ENCODE measurements around the gene XPO1. TPM values are rescaled to one million over a fixed set of nuclear protein-coding genes. Genes with fewer than 3 reads are reported as not detected.

XPO1 gene
- polyA plus RNA-seq, 3 donors: 19.0 to 36.4 (median 20.9) TPM

GRCh38 chr2:61538920-61539520 is 864 bp upstream of the XPO1 start:
- H3K27ac ChIP-seq (ENCODE audit: low read depth in 1 of 2, low read length in 2 of 2): peak overlapping the region; percentile 93 to 99
- H3K9me3 Mint-ChIP-seq: no peaks in the 10 kb centered on the region
- no peak for TF ChIP-seq CTCF (IDR thresholded peaks at IDR 0.05)
- H3K4me1 ChIP-seq (ENCODE audit: control insufficient read depth in 1 of 2, insufficient read depth in 2 of 2, low read length in 2 of 2): peaks cover 21 to 32% of the 10 kb centered on the region in 2 donors
- intact Hi-C loops (cut with micrococcal nuclease): loop anchor here (2.0 to 10.0 kb wide), 9 partner anchors 67 to 1004 kb away; partner anchors contain the start of genes USP34 (in 2 of the 2), B3GNT2 (in 1 of the 2), CCT4 (in 1 of the 2) and FAM161A (in 1 of the 2)
- H3K36me3 Mint-ChIP-seq: no peaks in the 10 kb centered on the region
- 10% methylated on average over 13 of the region's 19 CpGs for WGBS (ENCODE audit: insufficient coverage)
- no peaks in the 10 kb centered on the region for H3K27me3 ChIP-seq (ENCODE audit: control insufficient read depth in 2 of 2, insufficient read depth in 2 of 2, low read length in 2 of 2)
- no peaks in the 10 kb centered on the region for H3K36me3 ChIP-seq (replicated peaks in 1 of 2; ENCODE audit: control insufficient read depth in 1 of 2, insufficient read depth in 2 of 2, low read length in 2 of 2)
- peak overlapping the region; percentile 92 for H3K9ac ChIP-seq (ENCODE audit: insufficient read depth, low read length, poor library complexity, severe bottlenecking)
- H2AFZ ChIP-seq (ENCODE audit: insufficient read depth, low read depth, low read length, poor library complexity, severe bottlenecking): peak overlapping the region; percentile 79
- peak overlapping the region; percentile 89 to 93 for H3K4me3 Mint-ChIP-seq
- H3K4me3 ChIP-seq (replicated peaks in 1 of 3; ENCODE audit: low read depth in 2 of 3, low read length in 3 of 3): peak overlapping the region; percentile 74 to 98 (median 79)
- H4K20me1 ChIP-seq (ENCODE audit: insufficient read depth, low read length): peaks cover 30% of the 10 kb centered on the region
- peaks cover 0 to 2% (median 0%) of the 10 kb centered on the region in 3 donors for H3K27me3 Mint-ChIP-seq (ENCODE audit: low read depth in 3 of 3)
- peak in 1 of 3 donors; percentile 10 for DNase-seq
- no peaks in the 10 kb centered on the region for H3K9me3 ChIP-seq (replicated peaks in 1 of 2; ENCODE audit: control insufficient read depth in 1 of 2, insufficient read depth in 1 of 2, low read length in 2 of 2)
- H3K4me2 ChIP-seq (replicated peaks; ENCODE audit: extremely low read depth, low read length, poor library complexity, severe bottlenecking): peak overlapping the region; percentile 90
- peaks cover 41% of the 10 kb centered on the region for H3K79me2 ChIP-seq (ENCODE audit: insufficient read depth, low read length)
- peaks cover 31% of the 10 kb centered on the region for H3K4me1 Mint-ChIP-seq
- H3K27ac Mint-ChIP-seq: peak overlapping the region; percentile 99 to 100 (median 99)

- H3K27me3 ChIP-seq (ENCODE audit: control insufficient read depth in 2 of 2, insufficient read depth in 2 of 2, low read length in 2 of 2): no peaks in the 10 kb centered on the region
- peaks cover 41% of the 10 kb centered on the region for H4K20me1 ChIP-seq (ENCODE audit: insufficient read depth, low read length)
- peak overlapping the region; percentile 74 to 98 (median 79) for H3K4me3 ChIP-seq (replicated peaks in 1 of 3; ENCODE audit: low read depth in 2 of 3, low read length in 3 of 3)
- H3K79me2 ChIP-seq (ENCODE audit: insufficient read depth, low read length): peaks cover 53% of the 10 kb centered on the region
- H3K27ac ChIP-seq (ENCODE audit: low read depth in 1 of 2, low read length in 2 of 2): peak overlapping the region; percentile 93 to 99
- H3K4me2 ChIP-seq (replicated peaks; ENCODE audit: extremely low read depth, low read length, poor library complexity, severe bottlenecking): peak overlapping the region; percentile 90
- H3K9ac ChIP-seq (ENCODE audit: insufficient read depth, low read length, poor library complexity, severe bottlenecking): peak overlapping the region; percentile 92
- DNase-seq: no peak
- peaks cover 0 to 1% of the 10 kb centered on the region in 2 donors for H3K36me3 Mint-ChIP-seq
- no peaks in the 10 kb centered on the region for H3K9me3 ChIP-seq (replicated peaks in 1 of 2; ENCODE audit: control insufficient read depth in 1 of 2, insufficient read depth in 1 of 2, low read length in 2 of 2)
- peaks cover 0 to 3% of the 10 kb centered on the region in 2 donors for H3K36me3 ChIP-seq (replicated peaks in 1 of 2; ENCODE audit: control insufficient read depth in 1 of 2, insufficient read depth in 2 of 2, low read length in 2 of 2)
- H3K27me3 Mint-ChIP-seq (ENCODE audit: low read depth in 3 of 3): peaks cover 0 to 2% (median 0%) of the 10 kb centered on the region in 3 donors
- no peak for TF ChIP-seq CTCF (IDR thresholded peaks at IDR 0.05)
- H3K4me3 Mint-ChIP-seq: peak overlapping the region; percentile 93 to 95
- peaks cover 31% of the 10 kb centered on the region for H3K4me1 Mint-ChIP-seq
- 0% methylated on average over 4 of the region's 15 CpGs for WGBS (ENCODE audit: insufficient coverage)
- no peaks in the 10 kb centered on the region for H3K9me3 Mint-ChIP-seq
- peaks cover 21 to 32% of the 10 kb centered on the region in 2 donors for H3K4me1 ChIP-seq (ENCODE audit: control insufficient read depth in 1 of 2, insufficient read depth in 2 of 2, low read length in 2 of 2)
- peak overlapping the region; percentile 79 for H2AFZ ChIP-seq (ENCODE audit: insufficient read depth, low read depth, low read length, poor library complexity, severe bottlenecking)
- intact Hi-C loops (cut with micrococcal nuclease): loop anchor here (2.0 to 10.0 kb wide), 9 partner anchors 66 to 1003 kb away; partner anchors contain the start of genes USP34 (in 2 of the 2), B3GNT2 (in 1 of the 2), CCT4 (in 1 of the 2) and FAM161A (in 1 of the 2)
- H3K27ac Mint-ChIP-seq: peak overlapping the region; percentile 99 to 100 (median 99)
Observed at GRCh38 chr2:61537950-61538199, 281 bp downstream of the XPO1 start.
